GM23338 (cell line): ENCODE data around the gene DCP2. TPM values are rescaled to one million over a fixed set of nuclear protein-coding genes. Genes with fewer than 3 reads are reported as not detected.

ENCODE experiments used
- ATAC-seq: fragments of 200-7000 bp; cut with Tn5 transposase; 3 replicates; pipeline ENCODE4 v1.9.1; 2020
- DNase-seq: peaks from one replicate; pipeline ENCODE4 v3.0.0-alpha.2; 2015; ENCODE audit warnings: low spot score
- H2AFZ ChIP-seq: fragments of 200-600 bp; sonication (generic); 2 replicates; pipeline ENCODE4 v1.8.0; 2016; ENCODE audit warnings: antibody characterized with exemption, mild to moderate bottlenecking, moderate library complexity
- H3F3A ChIP-seq: fragments of 200-600 bp; sonication (generic); replicated peaks from 2 replicates; pipeline ENCODE4 v1.8.0; 2017; ENCODE audit warnings: antibody characterized with exemption, mixed run types, low read depth
- H3K27ac ChIP-seq: fragments of 200-600 bp; sonication (generic); 2 replicates; pipeline ENCODE4 v1.6.1; 2016; ENCODE audit warnings: low read depth
- H3K27me3 ChIP-seq: fragments of 200-600 bp; sonication (generic); 2 replicates; pipeline ENCODE4 v1.8.0; 2016; ENCODE audit warnings: mild to moderate bottlenecking, mixed run types, moderate library complexity; ENCODE audit not compliant: insufficient read depth
- H3K36me3 ChIP-seq: fragments of 200-600 bp; sonication (generic); 2 replicates; pipeline ENCODE4 v1.8.0; 2016; ENCODE audit warnings: mild to moderate bottlenecking; ENCODE audit not compliant: insufficient read depth
- H3K4me1 ChIP-seq: fragments of 200-600 bp; sonication (generic); 2 replicates; pipeline ENCODE4 v1.8.0; 2016; ENCODE audit warnings: mild to moderate bottlenecking, moderate library complexity; ENCODE audit not compliant: insufficient read depth
- H3K4me2 ChIP-seq: fragments of 200-600 bp; sonication (generic); 2 replicates; pipeline ENCODE4 v1.7.1; 2017; ENCODE audit warnings: mixed run types
- H3K4me3 ChIP-seq: fragments of 200-600 bp; sonication (generic); 2 replicates; pipeline ENCODE4 v1.6.1; 2016; ENCODE audit warnings: mixed run types
- H3K79me2 ChIP-seq: fragments of 200-600 bp; sonication (generic); replicated peaks from 2 replicates; pipeline ENCODE4 v1.8.0; 2017; ENCODE audit warnings: mild to moderate bottlenecking; ENCODE audit not compliant: insufficient read depth
- H3K9me2 ChIP-seq: fragments of 200-600 bp; sonication (generic); 2 replicates; pipeline ENCODE4 v1.8.0; 2017; ENCODE audit not compliant: insufficient read depth
- H4K20me1 ChIP-seq: fragments of 200-600 bp; sonication (generic); replicated peaks from 2 replicates; pipeline ENCODE4 v1.8.0; 2017; ENCODE audit warnings: mild to moderate bottlenecking; ENCODE audit not compliant: insufficient read depth
- H3K27ac Mint-ChIP-seq: 2 replicates; pipeline ENCODE4 v1.8.0; 2020; ENCODE audit warnings: inconsistent platforms, mild to moderate bottlenecking, moderate library complexity, mixed read lengths
- H3K27me3 Mint-ChIP-seq: 3 replicates; pipeline ENCODE4 v1.8.0; 2022; ENCODE audit warnings: low read depth, mild to moderate bottlenecking, moderate library complexity, mixed read lengths, inconsistent platforms; ENCODE audit not compliant: insufficient read depth, poor library complexity
- H3K36me3 Mint-ChIP-seq: 3 replicates; pipeline ENCODE4 v1.8.0; 2021; ENCODE audit warnings: low read depth, mild to moderate bottlenecking, inconsistent platforms, moderate library complexity, mixed read lengths
- H3K4me1 Mint-ChIP-seq: 3 replicates; pipeline ENCODE4 v1.8.0; 2020; ENCODE audit warnings: mild to moderate bottlenecking, inconsistent platforms, mixed read lengths
- H3K4me3 Mint-ChIP-seq: 3 replicates; pipeline ENCODE4 v1.8.0; 2021; ENCODE audit warnings: moderate library complexity, mild to moderate bottlenecking, inconsistent platforms, mixed read lengths
- H3K9me3 Mint-ChIP-seq: 3 replicates; pipeline ENCODE4 v1.8.0; 2020; ENCODE audit warnings: moderate library complexity, mild to moderate bottlenecking, inconsistent platforms, mixed read lengths
- CREB1 ChIP-seq: fragments of 250-450 bp; sonication (Bioruptor Pico); IDR thresholded peaks from 2 replicates; pipeline ENCODE4 v1.5.0; 2020; ENCODE audit warnings: low read depth, mild to moderate bottlenecking, moderate library complexity
- CTCF ChIP-seq, 2 experiments: fragments of 200-600 bp in 1 of 2; sonication (generic) in 1 of 2; conservative IDR thresholded peaks; 2 replicates each; pipeline versions ENCODE4 v1.5.1 to v1.6.1; 2016 to 2017; ENCODE audit warnings: antibody characterized with exemption in 2 of 2, low read depth in 2 of 2, mild to moderate bottlenecking in 2 of 2, moderate library complexity in 1 of 2
- EZH2 ChIP-seq: fragments of 200-600 bp; sonication (generic); IDR thresholded peaks from one replicate; pipeline ENCODE4 v1.8.0; 2017; ENCODE audit warnings: antibody characterized with exemption, mild to moderate bottlenecking, low read depth; ENCODE audit not compliant: unreplicated experiment
- EZH2phosphoT487 ChIP-seq: fragments of 200-600 bp; sonication (generic); IDR thresholded peaks from one replicate; pipeline ENCODE4 v1.8.1; 2018; ENCODE audit warnings: antibody characterized with exemption; ENCODE audit not compliant: unreplicated experiment
- JUNB ChIP-seq: IDR thresholded peaks from one replicate; pipeline ENCODE4 v1.6.1; 2016; ENCODE audit warnings: antibody characterized with exemption; ENCODE audit not compliant: unreplicated experiment
- REST ChIP-seq: IDR thresholded peaks from one replicate; pipeline ENCODE4 v1.6.1; 2018; ENCODE audit warnings: antibody characterized with exemption; ENCODE audit not compliant: unreplicated experiment
- STAT1 ChIP-seq: IDR thresholded peaks from one replicate; pipeline ENCODE4 v1.6.1; 2016; ENCODE audit warnings: antibody characterized with exemption; ENCODE audit not compliant: unreplicated experiment
- ZNF114 ChIP-seq: fragments of 250-450 bp; sonication (Bioruptor Pico); IDR thresholded peaks from 2 replicates; pipeline ENCODE4 v1.5.0; 2020; ENCODE audit warnings: mild to moderate bottlenecking, moderate library complexity
- ZNF331 ChIP-seq: fragments of 250-450 bp; sonication (Bioruptor Pico); IDR thresholded peaks from 2 replicates; pipeline ENCODE4 v1.5.0; 2020; ENCODE audit warnings: low read depth, mild to moderate bottlenecking, moderate library complexity
- ZNF462 ChIP-seq: fragments of 250-450 bp; sonication (Bioruptor Pico); IDR thresholded peaks from 2 replicates; pipeline ENCODE4 v1.5.0; 2020; ENCODE audit warnings: mild to moderate bottlenecking, moderate library complexity
- polyA plus RNA-seq: library from polyadenylated mRNA; unstranded; fragments of >200 nt; fragmentation: Nextera tagmentation; extraction: Ambion mirVana; gene quantifications from 2 replicates; pipeline ENCODE4 v1.2.1, GENCODE V29; 2016
- total RNA-seq: library from RNA; depleted of rRNA; stranded (reverse); fragments of >200 nt; shearing (Covaris generic); gene quantifications from 2 replicates; pipeline ENCODE4 v1.2.3, GENCODE V29; 2014

Gene DCP2
- total and polyA plus RNA-seq, 2 experiments from 2014 or later: 96.6 to 165 TPM

- Mint-ChIP-seq H3K4me3 (no peak overlapping the region), H3K9me3 (no peaks in the 10 kb centered on the region), H3K36me3 (peaks cover 19% of the 10 kb centered on the region; the same call in 2 of the 3 replicates), H3K4me1 (peaks cover 56% of the 10 kb centered on the region), H3K27ac (no peak overlapping the region), H3K27me3 (peaks cover 3% of the 10 kb centered on the region)
- H2AFZ ChIP-seq: no peak overlapping the region
- H3K36me3 ChIP-seq: no peaks in the 10 kb centered on the region
- no peaks in the 10 kb centered on the region for H3K27me3 ChIP-seq
- peaks cover 45% of the 10 kb centered on the region for H3K4me1 ChIP-seq
- H3K4me3 ChIP-seq: no peak overlapping the region
- peaks cover 43% of the 10 kb centered on the region; the same call in 1 of the 2 replicates for H4K20me1 ChIP-seq
- ATAC-seq (peak; percentile 74), DNase-seq (peak; percentile 49)
- TF ChIP-seq EZH2: no peak
- TF ChIP-seq ZNF331 (CRISPR knock-in tag): no peak
- no peak for TF ChIP-seq ZNF114 (CRISPR knock-in tag)
- no peak for TF ChIP-seq EZH2phosphoT487
- TF ChIP-seq CTCF (conservative IDR thresholded peaks at IDR 0.05; ENCODE audit: low read depth in 2 of 2): no peak
- no peak for TF ChIP-seq STAT1
- TF ChIP-seq REST: no peak
- no peak for TF ChIP-seq JUNB
- no peak for TF ChIP-seq CREB1 (CRISPR knock-in tag)
- TF ChIP-seq ZNF462 (CRISPR knock-in tag): no peak
- peaks cover 99% of the 10 kb centered on the region for H3K79me2 ChIP-seq
- peak overlapping the region; percentile 37 for H3K4me2 ChIP-seq
- H3K27ac ChIP-seq: peak overlapping the region; percentile 20; the same call in 1 of the 2 replicates
- no peaks in the 10 kb centered on the region for H3F3A ChIP-seq
- no peaks in the 10 kb centered on the region for H3K9me2 ChIP-seq
These were observed 6.8 kb downstream of the DCP2 start for GRCh38 chr5:112983363-112983762.
